Ishikawa (cell line): Measurements from ENCODE around the gene HEMGN.

Source experiments
- CEBPB ChIP-seq: IDR thresholded peaks from 2 replicates; pipeline ENCODE4 v1.6.1; 2012
- CREB1 ChIP-seq: IDR thresholded peaks from 2 replicates; pipeline ENCODE4 v1.6.1; 2012; ENCODE audit warnings: low read depth
- EGR1 ChIP-seq: IDR thresholded peaks from 2 replicates; pipeline ENCODE4 v1.6.1; 2012
- EP300 ChIP-seq: IDR thresholded peaks from 2 replicates; pipeline ENCODE4 v1.6.1; 2012; ENCODE audit warnings: borderline replicate concordance
- FOXM1 ChIP-seq: IDR thresholded peaks from 2 replicates; pipeline ENCODE4 v1.6.1; 2012; ENCODE audit warnings: low read depth, borderline replicate concordance
- NFIC ChIP-seq: IDR thresholded peaks from 2 replicates; pipeline ENCODE4 v1.6.1; 2012
- RAD21 ChIP-seq: IDR thresholded peaks from 2 replicates; pipeline ENCODE4 v1.6.1; 2012; ENCODE audit warnings: low read depth
- TAF1 ChIP-seq: IDR thresholded peaks from 2 replicates; pipeline ENCODE4 v1.6.1; 2012; ENCODE audit warnings: low read depth, mild to moderate bottlenecking
- TCF12 ChIP-seq: IDR thresholded peaks from 2 replicates; pipeline ENCODE4 v1.6.1; 2012; ENCODE audit warnings: low read depth
- TEAD4 ChIP-seq: IDR thresholded peaks from 2 replicates; pipeline ENCODE4 v1.6.1; 2012
- YY1 ChIP-seq: IDR thresholded peaks from 2 replicates; pipeline ENCODE4 v1.6.1; 2012; ENCODE audit warnings: low read depth
- ZBTB7A ChIP-seq: IDR thresholded peaks from 2 replicates; pipeline ENCODE4 v1.6.1; 2012; ENCODE audit warnings: low read depth
- TF ChIP-seq, protein P1 (sequence below): IDR thresholded peaks from 2 replicates; pipeline ENCODE4 v1.6.1; 2012
- TF ChIP-seq, protein P2 (sequence below): IDR thresholded peaks from 2 replicates; pipeline ENCODE4 v1.6.1; 2012
- TF ChIP-seq, protein P3 (sequence below): IDR thresholded peaks from 2 replicates; pipeline ENCODE4 v1.6.1; 2012; ENCODE audit warnings: low read depth, mild to moderate bottlenecking

Gene HEMGN

DNA sequence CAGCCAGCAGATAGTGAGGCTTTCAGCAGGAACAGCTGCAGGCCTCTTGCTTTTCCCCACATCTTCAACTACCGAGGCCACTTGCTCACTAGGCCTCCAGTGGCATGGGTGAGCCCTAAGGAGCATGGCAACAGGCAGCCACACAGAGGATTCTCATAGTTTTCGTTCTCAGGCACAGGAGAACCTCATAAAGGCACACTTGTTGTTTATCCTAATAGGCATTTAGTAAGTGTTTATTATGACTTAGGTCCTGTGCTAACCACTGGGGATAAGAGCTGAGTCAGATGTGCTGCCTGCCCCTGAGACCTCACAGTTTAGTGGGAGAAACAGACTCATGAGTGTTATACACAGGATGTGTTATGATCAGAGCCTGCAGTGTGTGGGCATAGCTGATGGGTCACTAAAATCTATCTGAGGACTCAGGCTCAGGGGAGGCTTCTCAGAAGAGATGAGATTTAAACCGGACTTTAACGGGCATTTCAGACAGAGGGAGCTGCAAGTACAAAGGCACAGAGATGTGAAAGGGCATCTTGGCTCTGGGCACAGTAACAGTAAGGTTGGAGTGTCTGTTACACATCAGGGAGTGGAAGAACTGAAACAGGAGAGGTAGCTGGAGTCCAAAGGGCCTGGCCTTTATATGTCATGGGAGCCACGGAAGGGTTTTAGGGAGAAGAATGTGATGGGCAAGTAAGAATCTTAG, 21.0 kb upstream of the HEMGN start:
- TF ChIP-seq RAD21 (no peak), FOXM1 (no peak), YY1 (no peak), ZBTB7A (no peak), EGR1 (no peak), EP300 (no peak), TAF1 (no peak), TCF12 (no peak), CREB1 (no peak)
- TF ChIP-seq, protein P1, sequence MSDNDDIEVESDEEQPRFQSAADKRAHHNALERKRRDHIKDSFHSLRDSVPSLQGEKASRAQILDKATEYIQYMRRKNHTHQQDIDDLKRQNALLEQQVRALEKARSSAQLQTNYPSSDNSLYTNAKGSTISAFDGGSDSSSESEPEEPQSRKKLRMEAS, result no peak
- TF ChIP-seq, protein P2, sequence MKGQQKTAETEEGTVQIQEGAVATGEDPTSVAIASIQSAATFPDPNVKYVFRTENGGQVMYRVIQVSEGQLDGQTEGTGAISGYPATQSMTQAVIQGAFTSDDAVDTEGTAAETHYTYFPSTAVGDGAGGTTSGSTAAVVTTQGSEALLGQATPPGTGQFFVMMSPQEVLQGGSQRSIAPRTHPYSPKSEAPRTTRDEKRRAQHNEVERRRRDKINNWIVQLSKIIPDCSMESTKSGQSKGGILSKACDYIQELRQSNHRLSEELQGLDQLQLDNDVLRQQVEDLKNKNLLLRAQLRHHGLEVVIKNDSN, result no peak

DNA sequence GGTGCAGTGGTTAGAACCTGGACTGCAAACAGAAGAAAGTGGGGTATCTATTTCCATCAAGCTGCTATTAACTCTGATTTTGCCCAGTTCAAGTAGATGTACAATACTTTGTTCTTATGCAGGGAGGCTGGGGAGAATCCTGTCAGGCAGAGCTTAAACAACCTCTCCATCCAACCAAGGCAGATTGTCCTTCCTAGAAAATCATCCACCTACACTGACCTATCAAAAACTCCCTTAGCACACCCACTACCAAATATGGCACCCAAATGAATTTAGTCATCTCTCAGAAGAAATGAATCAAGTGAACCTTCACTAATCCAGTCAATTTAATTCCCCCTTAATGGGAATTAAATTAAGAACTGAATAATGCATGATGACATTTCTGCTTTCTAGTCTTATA, 18.4 kb upstream of the HEMGN start:
- TF ChIP-seq, protein P2, result no peak
- TF ChIP-seq TCF12, result no peak
- no peak for TF ChIP-seq CREB1
- TF ChIP-seq, protein P1, result no peak

DNA sequence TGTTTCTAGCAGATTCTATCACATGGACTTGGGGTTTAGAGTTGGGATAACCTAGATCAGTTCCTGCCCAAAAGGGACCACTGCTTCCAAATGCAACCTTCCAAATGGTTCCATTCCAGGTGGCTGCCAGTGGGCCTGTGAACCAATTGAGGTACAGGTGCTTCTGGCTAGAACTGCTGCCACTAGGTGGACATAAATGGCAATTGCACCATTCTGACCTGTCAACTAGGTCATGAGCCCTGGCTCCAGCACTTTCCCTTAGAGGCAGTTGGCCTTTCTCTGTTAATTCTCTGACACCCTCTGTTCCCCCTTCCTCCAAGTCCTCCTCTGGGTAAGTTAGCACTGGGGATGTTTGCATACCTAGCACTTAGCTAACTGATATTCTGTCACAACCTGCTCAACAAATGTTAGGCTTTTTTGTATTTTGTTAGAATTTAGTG, 16.6 kb upstream of the HEMGN start:
- TF ChIP-seq CREB1 (no peak), RAD21 (peak; percentile 60), EP300 (no peak), ZBTB7A (no peak)
- TF ChIP-seq, protein P3, sequence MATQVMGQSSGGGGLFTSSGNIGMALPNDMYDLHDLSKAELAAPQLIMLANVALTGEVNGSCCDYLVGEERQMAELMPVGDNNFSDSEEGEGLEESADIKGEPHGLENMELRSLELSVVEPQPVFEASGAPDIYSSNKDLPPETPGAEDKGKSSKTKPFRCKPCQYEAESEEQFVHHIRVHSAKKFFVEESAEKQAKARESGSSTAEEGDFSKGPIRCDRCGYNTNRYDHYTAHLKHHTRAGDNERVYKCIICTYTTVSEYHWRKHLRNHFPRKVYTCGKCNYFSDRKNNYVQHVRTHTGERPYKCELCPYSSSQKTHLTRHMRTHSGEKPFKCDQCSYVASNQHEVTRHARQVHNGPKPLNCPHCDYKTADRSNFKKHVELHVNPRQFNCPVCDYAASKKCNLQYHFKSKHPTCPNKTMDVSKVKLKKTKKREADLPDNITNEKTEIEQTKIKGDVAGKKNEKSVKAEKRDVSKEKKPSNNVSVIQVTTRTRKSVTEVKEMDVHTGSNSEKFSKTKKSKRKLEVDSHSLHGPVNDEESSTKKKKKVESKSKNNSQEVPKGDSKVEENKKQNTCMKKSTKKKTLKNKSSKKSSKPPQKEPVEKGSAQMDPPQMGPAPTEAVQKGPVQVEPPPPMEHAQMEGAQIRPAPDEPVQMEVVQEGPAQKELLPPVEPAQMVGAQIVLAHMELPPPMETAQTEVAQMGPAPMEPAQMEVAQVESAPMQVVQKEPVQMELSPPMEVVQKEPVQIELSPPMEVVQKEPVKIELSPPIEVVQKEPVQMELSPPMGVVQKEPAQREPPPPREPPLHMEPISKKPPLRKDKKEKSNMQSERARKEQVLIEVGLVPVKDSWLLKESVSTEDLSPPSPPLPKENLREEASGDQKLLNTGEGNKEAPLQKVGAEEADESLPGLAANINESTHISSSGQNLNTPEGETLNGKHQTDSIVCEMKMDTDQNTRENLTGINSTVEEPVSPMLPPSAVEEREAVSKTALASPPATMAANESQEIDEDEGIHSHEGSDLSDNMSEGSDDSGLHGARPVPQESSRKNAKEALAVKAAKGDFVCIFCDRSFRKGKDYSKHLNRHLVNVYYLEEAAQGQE, result no peak
- TF ChIP-seq, protein P1, result no peak

DNA sequence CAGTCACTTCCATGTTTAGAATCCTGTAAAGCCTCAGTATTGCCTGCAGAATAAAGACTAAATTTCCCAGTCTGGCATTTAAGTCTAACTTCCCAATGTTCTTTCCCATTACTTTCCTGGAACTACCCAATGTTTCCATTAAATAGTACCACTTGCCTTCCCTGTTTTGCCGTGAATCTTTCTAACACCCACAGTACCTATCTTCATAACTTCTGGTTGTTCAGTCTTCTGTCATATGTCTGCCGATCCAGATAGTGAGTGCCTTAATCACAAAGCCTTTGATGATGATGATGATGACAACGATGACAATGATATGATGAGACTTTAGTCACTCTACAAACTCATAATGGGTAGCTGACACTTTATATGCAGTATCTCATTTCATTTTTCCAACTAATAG, 6.6 kb upstream of the HEMGN start:
- TF ChIP-seq EGR1, result no peak
- TF ChIP-seq, protein P1, result no peak
- no peak for TF ChIP-seq FOXM1
- no peak for TF ChIP-seq EP300
- TF ChIP-seq CEBPB, result no peak
- no peak for TF ChIP-seq TAF1
- no peak for TF ChIP-seq CREB1
- no peak for TF ChIP-seq YY1
- TF ChIP-seq, protein P2, result no peak
- no peak for TF ChIP-seq TEAD4
- TF ChIP-seq RAD21, result no peak
- TF ChIP-seq, protein P3, result no peak
- TF ChIP-seq TCF12, result no peak
- TF ChIP-seq ZBTB7A, result no peak
- TF ChIP-seq NFIC, result no peak

DNA sequence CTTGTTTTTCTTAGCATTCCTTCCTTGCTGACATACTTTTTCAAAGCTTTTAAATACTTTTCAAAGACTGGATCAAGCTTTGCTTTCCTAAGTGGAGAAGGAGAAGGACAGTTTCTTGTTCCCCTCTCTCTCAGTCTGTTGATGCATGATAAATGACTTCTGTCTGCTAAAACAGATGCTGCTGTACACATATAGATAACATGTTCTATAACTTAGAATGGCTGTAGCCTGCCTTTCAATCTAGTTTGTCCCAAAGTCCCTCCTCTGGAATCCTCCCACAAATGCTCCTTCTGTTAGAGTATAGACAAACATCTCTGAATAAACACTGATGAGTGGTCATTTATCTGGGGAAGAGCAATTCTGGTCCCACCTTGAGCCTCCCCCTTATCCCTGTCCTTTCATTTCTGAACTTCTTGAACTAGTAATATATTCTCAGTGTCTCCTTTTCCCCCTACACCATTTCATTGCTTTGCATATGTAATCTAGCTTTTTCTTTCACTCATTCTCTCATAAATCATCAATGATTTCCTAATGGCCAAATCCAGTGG, 5.4 kb upstream of the HEMGN start:
- TF ChIP-seq RAD21 (no peak), FOXM1 (no peak), EP300 (no peak), EGR1 (no peak), TEAD4 (no peak), TCF12 (no peak)
- TF ChIP-seq, protein P1, result no peak
